Loucy (cell line): ENCODE measurements around the gene SLC4A5.

ENCODE experiments used
- H2AFZ ChIP-seq: fragments of 200-600 bp; sonication (generic); 2 replicates; pipeline ENCODE4 v1.6.0; 2016; ENCODE audit warnings: antibody characterized with exemption, mild to moderate bottlenecking, low read length, moderate library complexity
- H3F3A ChIP-seq: fragments of 200-600 bp; 2 replicates; pipeline ENCODE4 v1.6.0; 2016; ENCODE audit warnings: antibody characterized with exemption, low read depth, mild to moderate bottlenecking
- H3K27me3 ChIP-seq: fragments of 200-600 bp; sonication (generic); 2 replicates; pipeline ENCODE4 v1.6.1; 2014; ENCODE audit warnings: low read length, mild to moderate bottlenecking; ENCODE audit not compliant: insufficient read depth, poor library complexity, severe bottlenecking
- H3K36me3 ChIP-seq: fragments of 200-600 bp; sonication (generic); 2 replicates; pipeline ENCODE4 v1.6.1; 2016; ENCODE audit warnings: low read length; ENCODE audit not compliant: insufficient read depth
- H3K4me1 ChIP-seq: fragments of 200-600 bp; sonication (generic); 2 replicates; pipeline ENCODE4 v1.5.1; 2014; ENCODE audit warnings: low read length, mild to moderate bottlenecking; ENCODE audit not compliant: insufficient read depth, poor library complexity, severe bottlenecking
- H3K4me2 ChIP-seq: fragments of 200-600 bp; sonication (generic); 2 replicates; pipeline ENCODE4 v1.6.0; 2014; ENCODE audit warnings: antibody characterized with exemption, low read length, low read depth, mild to moderate bottlenecking; ENCODE audit not compliant: poor library complexity, severe bottlenecking
- H3K4me3 ChIP-seq: fragments of 200-600 bp; sonication (generic); 2 replicates; pipeline ENCODE4 v1.5.1; 2014; ENCODE audit warnings: low read length, mild to moderate bottlenecking, mixed read lengths; ENCODE audit not compliant: poor library complexity, severe bottlenecking
- H3K79me2 ChIP-seq: fragments of 200-600 bp; sonication (generic); 2 replicates; pipeline ENCODE4 v1.6.1; 2014; ENCODE audit warnings: low read length; ENCODE audit not compliant: insufficient read depth
- H3K9ac ChIP-seq: fragments of 200-600 bp; sonication (generic); 2 replicates; pipeline ENCODE4 v1.6.0; 2014; ENCODE audit warnings: mild to moderate bottlenecking, low read depth, low read length, moderate library complexity; ENCODE audit not compliant: poor library complexity, severe bottlenecking
- H3K9me2 ChIP-seq: fragments of 200-600 bp; sonication (generic); replicated peaks from 2 replicates; pipeline ENCODE4 v1.6.1; 2016; ENCODE audit warnings: low read depth, low read length, mixed read lengths
- H3K9me3 ChIP-seq: fragments of 200-600 bp; sonication (generic); 2 replicates; pipeline ENCODE4 v1.6.1; 2014; ENCODE audit warnings: mild to moderate bottlenecking, antibody characterized with exemption, low read length, low read depth; ENCODE audit not compliant: insufficient read depth
- H4K20me1 ChIP-seq: fragments of 200-600 bp; sonication (generic); 2 replicates; pipeline ENCODE4 v1.6.0; 2014; ENCODE audit warnings: antibody characterized with exemption, low read length, mild to moderate bottlenecking; ENCODE audit not compliant: insufficient read depth, poor library complexity, severe bottlenecking
- CTCF ChIP-seq: fragments of 200-600 bp; sonication (generic); conservative IDR thresholded peaks from 2 replicates; pipeline ENCODE4 v1.5.1; 2014; ENCODE audit warnings: mild to moderate bottlenecking, antibody characterized with exemption, low read length
- EZH2phosphoT487 ChIP-seq: fragments of 200-600 bp; IDR thresholded peaks from 2 replicates; pipeline ENCODE4 v1.6.1; 2018; ENCODE audit warnings: antibody characterized with exemption, mild to moderate bottlenecking, moderate library complexity, borderline replicate concordance

Gene SLC4A5

GRCh38 chr2:74391209-74391579, 48.0 kb upstream of the SLC4A5 start:
- Histone ChIP-seq H3K4me2 (peak overlapping the region; percentile 83), H3K4me3 (peak overlapping the region; percentile 96), H2AFZ (peak overlapping the region; percentile 96), H4K20me1 (peaks cover 19% of the 10 kb centered on the region), H3K27me3 (no peaks in the 10 kb centered on the region), H3K4me1 (peaks cover 39% of the 10 kb centered on the region), H3K9ac (peak overlapping the region; percentile 89), H3K9me3 (no peaks in the 10 kb centered on the region), H3K9me2 (no peaks in the 10 kb centered on the region), H3F3A (no peaks in the 10 kb centered on the region), H3K36me3 (no peaks in the 10 kb centered on the region), H3K79me2 (peaks cover 39% of the 10 kb centered on the region)
- TF ChIP-seq CTCF (no peak), EZH2phosphoT487 (no peak)

- peaks cover 45% of the 10 kb centered on the region for H3K79me2 ChIP-seq
- peaks cover 39% of the 10 kb centered on the region for H3K4me1 ChIP-seq
- peak overlapping the region; percentile 96 for H3K4me3 ChIP-seq
- no peaks in the 10 kb centered on the region for H3F3A ChIP-seq
- peak overlapping the region; percentile 89 for H3K9ac ChIP-seq
- peaks cover 19% of the 10 kb centered on the region for H4K20me1 ChIP-seq
- TF ChIP-seq EZH2phosphoT487, result no peak
- no peak for TF ChIP-seq CTCF
- H2AFZ ChIP-seq, result no peak overlapping the region
- no peaks in the 10 kb centered on the region; the same call in 1 of the 2 replicates for H3K36me3 ChIP-seq
- H3K27me3 ChIP-seq, result no peaks in the 10 kb centered on the region
- H3K9me3 ChIP-seq, result no peaks in the 10 kb centered on the region
- H3K9me2 ChIP-seq, result no peaks in the 10 kb centered on the region
- H3K4me2 ChIP-seq, result peak overlapping the region; percentile 83
Observed at GRCh38 chr2:74390606-74391005, 47.4 kb upstream of the SLC4A5 start.

GRCh38 chr2:74387346-74387745, 44.1 kb upstream of the SLC4A5 start:
- H2AFZ ChIP-seq, result no peak overlapping the region
- no peaks in the 10 kb centered on the region; the same call in 1 of the 2 replicates for H3K36me3 ChIP-seq
- H4K20me1 ChIP-seq, result peaks cover 25% of the 10 kb centered on the region
- H3K9ac ChIP-seq, result no peak overlapping the region
- H3K4me3 ChIP-seq, result no peak overlapping the region
- peaks cover 39% of the 10 kb centered on the region for H3K4me1 ChIP-seq
- H3K79me2 ChIP-seq, result peaks cover 51% of the 10 kb centered on the region
- no peaks in the 10 kb centered on the region for H3F3A ChIP-seq
- TF ChIP-seq EZH2phosphoT487 (no peak), CTCF (no peak)
- no peaks in the 10 kb centered on the region for H3K27me3 ChIP-seq
- no peaks in the 10 kb centered on the region for H3K9me2 ChIP-seq
- no peaks in the 10 kb centered on the region for H3K9me3 ChIP-seq
- H3K4me2 ChIP-seq, result peak overlapping the region; percentile 83
